Heart left ventricle (tissue), 16 donors: ENCODE measurements around the gene NAALADL2. TPM values are rescaled to one million over a fixed set of nuclear protein-coding genes. Genes with fewer than 3 reads are reported as not detected.

Experiments used
- ATAC-seq, 4 donors: fragments of 200-7000 bp; cut with Tn5 transposase; one replicate each; pipeline ENCODE4 v1.9.1; 2020 to 2022; ENCODE audit warnings: moderate library complexity in 4 of 4, mild to moderate bottlenecking in 3 of 4, moderate number of reproducible peaks in 1 of 4
- DNase-seq, 5 donors: peaks; one replicate each; pipeline ENCODE4 v3.0.0-alpha.2; 2020
- H3K27ac ChIP-seq, 12 donors: fragments of 200-600 bp; sonication (generic) in 4 of 12; one replicate each; pipeline versions ENCODE4 v1.5.0 to v1.8.0; 2016 to 2022; ENCODE audit warnings: mild to moderate bottlenecking in 2 of 12
- H3K27me3 ChIP-seq, 9 donors: fragments of 200-600 bp; sonication (generic) in 2 of 9; one replicate each; pipeline versions ENCODE4 v1.5.1 to v1.8.0; 2016 to 2022; ENCODE audit warnings: mild to moderate bottlenecking in 3 of 9
- H3K36me3 ChIP-seq, 9 donors: fragments of 200-600 bp; sonication (generic) in 2 of 9; one replicate each; pipeline versions ENCODE4 v1.5.0 to v1.8.0; 2018 to 2022; ENCODE audit warnings: mild to moderate bottlenecking in 2 of 9
- H3K4me1 ChIP-seq, 12 donors: fragments of 200-600 bp; sonication (generic) in 4 of 12; one replicate each; pipeline versions ENCODE4 v1.5.0 to v1.8.0; 2016 to 2022; ENCODE audit warnings: mild to moderate bottlenecking in 3 of 12
- H3K4me3 ChIP-seq, 12 donors: fragments of 200-600 bp; sonication (generic) in 4 of 12; one replicate each; pipeline versions ENCODE4 v1.5.0 to v1.8.0; 2017 to 2022; ENCODE audit warnings: mild to moderate bottlenecking in 9 of 12, moderate library complexity in 4 of 12
- H3K9me3 ChIP-seq, 12 donors: fragments of 200-600 bp; sonication (generic) in 4 of 12; one replicate each; pipeline versions ENCODE4 v1.5.0 to v1.8.0; 2016 to 2022; ENCODE audit warnings: mild to moderate bottlenecking in 1 of 12
- CTCF ChIP-seq, 12 donors: fragments of 200-600 bp; sonication (generic) in 4 of 12; IDR thresholded peaks; one replicate each; pipeline versions ENCODE4 v1.5.0 to v1.8.0; 2018 to 2022; ENCODE audit warnings: antibody characterized with exemption in 12 of 12, mild to moderate bottlenecking in 5 of 12
- POLR2A ChIP-seq, 2 donors: fragments of 450-650 bp; IDR thresholded peaks; one replicate each; pipeline ENCODE4 v1.6.1; 2017; ENCODE audit warnings: antibody characterized with exemption in 2 of 2, mild to moderate bottlenecking in 2 of 2, moderate library complexity in 2 of 2
- WGBS, 4 donors: extraction: QIAGEN DNeasy Blood & Tissue Kit in 2 of 4; methylation state at CpG; one replicate each; pipeline versions ENCODE4 v1.1.5 to v1.1.7; 2013 to 2018; 5-methylcytosine and 5-hydroxymethylcytosine counted together
- intact Hi-C, 10 donors: fragments of 100-400 bp; cut with DNase I; formaldehyde crosslinking; loops; one replicate each; pipeline versions ENCODE4 v1.11.1 to v1.14.2; 2022
- polyA plus RNA-seq, 2 donors: library from polyadenylated mRNA; stranded (reverse); fragments of 200-250 nt; gene quantifications; one replicate each; pipeline ENCODE4 v1.2.3, GENCODE V29; 2013
- total RNA-seq, 9 donors: library from RNA; depleted of rRNA in 2 of 9; stranded (reverse); fragments of >200 nt in 2 of 9; fragmentation: NEBNext Ultra II Directional in 3 of 9; extraction: Animal tissue kit (Norgen Biotek cat#: 25700) in 3 of 9; gene quantifications; one replicate each; pipeline versions ENCODE4 v1.1.0 to v1.2.4, GENCODE V29; 2016 to 2023
- donor health status: ischemic (EF 13 %, LVEDD 7.1; RV severe dilation, severe dysfunction).
- donor health status: healthy with polysubstance abuse.
- donor health status: DM: no; HTN: yes; CAD: no.
- donor health status: DM: no; HTN: no; CAD: no.
- donor health status: ischemic (EF 25% LVEDD 6.9; RV normal size, moderate dysfunction).
- donor health status: ischemic (EF 25% LVEDD 5.7; RV mildly dilated, moderate dysfunction).
- donor health status: healthy.
- donor health status: DM: yes; HTN: yes; CAD: no.
- donor health status: ischemic (EF 35%, LVEDD 5.7; RV mildly dilated, moderate dysfunction).
- donor health status: nonischemic (EF 11% LVEDD 7.7; RV severe dilation, severe dysfunction).
- donor health status: DM: yes; HTN: yes; CAD: no.
- donor health status: PGD.
- donor health status: ischemic (EF 29% LVEDD 5.4; RV normal size, mild dysfunction).
- donor health status: nonischemic (EF 23%, LVEDD 6.1; RV moderate dilation, normal function).

The NAALADL2 gene
- total and polyA plus RNA-seq, 11 donors = 0.23 to 8.5 (median 3.0) TPM

DNA sequence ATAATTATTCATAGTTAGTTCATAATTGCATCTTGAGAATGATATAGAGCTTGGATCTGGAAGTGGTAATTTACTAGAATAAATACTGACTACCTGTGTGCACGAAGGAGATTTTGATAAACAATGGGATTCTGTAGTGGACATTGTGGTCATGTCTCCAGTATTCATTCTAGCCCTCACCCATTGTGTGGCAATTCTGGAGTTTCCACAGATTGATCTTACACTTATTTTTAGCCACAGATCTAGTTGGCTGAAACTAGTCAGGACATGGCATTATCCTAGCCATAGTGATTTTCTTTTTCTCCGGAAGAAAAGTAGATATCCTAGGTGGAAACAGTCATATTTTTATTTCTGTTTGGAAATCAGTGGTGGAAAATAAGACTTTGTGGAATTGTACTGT, 833.1 kb downstream of the NAALADL2 start:
- no peak for TF ChIP-seq CTCF (IDR thresholded peaks at IDR 0.05)
- TF ChIP-seq POLR2A (IDR thresholded peaks at IDR 0.05) = no peak
- DNase-seq (no peak), ATAC-seq (no peak)
- no peak overlapping the region for H3K27ac ChIP-seq
- H3K27me3 ChIP-seq = no peaks in the 10 kb centered on the region
- no peak overlapping the region for H3K4me3 ChIP-seq
- intact Hi-C loops = no loop called here
- 67 to 94% (median 86%) methylated on average over 2 of the region's 2 CpGs for WGBS, 4 donors
- H3K9me3 ChIP-seq = peaks cover 0 to 3% (median 0%) of the 10 kb centered on the region in 12 donors
- no peaks in the 10 kb centered on the region for H3K36me3 ChIP-seq
- H3K4me1 ChIP-seq = no peaks in the 10 kb centered on the region

DNA sequence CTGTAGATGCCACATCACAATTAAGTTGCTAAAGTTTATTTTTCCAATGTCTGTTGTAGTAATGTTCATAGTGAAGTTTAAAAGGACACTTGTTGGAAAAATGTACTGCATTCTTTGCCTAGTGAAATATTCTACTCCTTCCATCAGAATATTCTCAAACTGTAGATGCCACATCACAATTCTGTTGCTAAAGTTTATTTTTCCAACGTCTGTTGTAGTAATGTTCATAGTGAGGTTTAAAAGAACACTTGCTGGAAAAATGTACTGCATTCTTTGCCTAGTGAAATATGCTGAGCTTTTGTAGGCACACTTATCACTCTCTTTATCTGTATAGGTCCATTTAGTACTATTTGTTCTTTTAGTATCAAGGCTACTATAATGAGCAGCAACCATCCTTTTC, 836.1 kb downstream of the NAALADL2 start:
- peaks cover 0 to 3% (median 0%) of the 10 kb centered on the region in 12 donors for H3K9me3 ChIP-seq
- no peaks in the 10 kb centered on the region for H3K27me3 ChIP-seq
- intact Hi-C loops = no loop called here
- ATAC-seq (no peak), DNase-seq (no peak)
- no peak overlapping the region for H3K27ac ChIP-seq
- no peaks in the 10 kb centered on the region for H3K36me3 ChIP-seq
- H3K4me3 ChIP-seq = no peak overlapping the region
- H3K4me1 ChIP-seq = no peaks in the 10 kb centered on the region
- WGBS, 4 donors = 32 to 48% (median 41%) methylated on average over 1 of the region's 1 CpG
- TF ChIP-seq POLR2A (IDR thresholded peaks at IDR 0.05) (no peak), CTCF (IDR thresholded peaks at IDR 0.05) (no peak)

- Histone ChIP-seq H3K27me3 (no peaks in the 10 kb centered on the region), H3K4me1 (no peaks in the 10 kb centered on the region), H3K4me3 (no peak overlapping the region), H3K36me3 (no peaks in the 10 kb centered on the region), H3K27ac (no peak overlapping the region), H3K9me3 (no peaks in the 10 kb centered on the region)
- ATAC-seq = no peak
- TF ChIP-seq POLR2A (IDR thresholded peaks at IDR 0.05) = no peak
- no peak for TF ChIP-seq CTCF (IDR thresholded peaks at IDR 0.05)
- intact Hi-C loops = no loop called here
- DNase-seq = no peak
Measured at GRCh38 chr3:175702956-175703355, 843.8 kb downstream of the NAALADL2 start.

GRCh38 chr3:175704366-175705055, 845.4 kb downstream of the NAALADL2 start:
- no peak for ATAC-seq
- Histone ChIP-seq H3K27ac (no peak overlapping the region), H3K27me3 (no peaks in the 10 kb centered on the region), H3K4me1 (no peaks in the 10 kb centered on the region), H3K4me3 (no peak overlapping the region), H3K36me3 (no peaks in the 10 kb centered on the region), H3K9me3 (no peaks in the 10 kb centered on the region)
- TF ChIP-seq CTCF (IDR thresholded peaks at IDR 0.05) (no peak), POLR2A (IDR thresholded peaks at IDR 0.05) (no peak)
- 86 to 92% (median 91%) methylated on average over 6 of the region's 6 CpGs for WGBS, 4 donors
- DNase-seq = no peak
- intact Hi-C loops = no loop called here
